Stimulated activated naive B cell treated with anti-CD40 and anti-IgM and Interleukin-4, amounts not matched to agents 10 μg/mL and 1 μg/mL and 100 μg/mL, for 72 hours (primary cell): ENCODE data around the gene SPRYD4.

Experiments used
- ATAC-seq, 2 donors: fragments of 150-1000 bp; cut with Tn5 transposase; replicated peaks; 2 replicates each; pipeline ENCODE4 v1.10.0; 2021; ENCODE audit warnings: moderate library complexity in 1 of 2
- DNase-seq: peaks from one replicate; pipeline ENCODE4 v3.0.0; 2021
- H3K27ac Mint-ChIP-seq: one replicate; pipeline ENCODE4 v1.8.0; 2022; ENCODE audit warnings: mild to moderate bottlenecking, mixed read lengths
- H3K27me3 Mint-ChIP-seq, 2 donors: one replicate each; pipeline ENCODE4 v1.8.0; 2022; ENCODE audit warnings: mixed read lengths in 2 of 2
- H3K36me3 Mint-ChIP-seq, 2 donors: one replicate each; pipeline ENCODE4 v1.8.0; 2022; ENCODE audit warnings: mixed read lengths in 2 of 2, mild to moderate bottlenecking in 1 of 2
- H3K4me1 Mint-ChIP-seq, 2 donors: one replicate each; pipeline ENCODE4 v1.8.0; 2022; ENCODE audit warnings: mixed read lengths in 2 of 2, mild to moderate bottlenecking in 1 of 2
- H3K4me3 Mint-ChIP-seq, 2 donors: one replicate each; pipeline ENCODE4 v1.8.0; 2022; ENCODE audit warnings: mild to moderate bottlenecking in 2 of 2, mixed read lengths in 2 of 2, moderate library complexity in 1 of 2
- H3K9me3 Mint-ChIP-seq, 2 donors: one replicate each; pipeline ENCODE4 v1.8.0; 2022; ENCODE audit warnings: mixed read lengths in 2 of 2, mild to moderate bottlenecking in 1 of 2

Gene SPRYD4

GRCh38 chr12:56457817-56458216 lies 10.6 kb upstream of the SPRYD4 start:
- no peaks in the 10 kb centered on the region for H3K9me3 Mint-ChIP-seq
- no peaks in the 10 kb centered on the region for H3K27me3 Mint-ChIP-seq
- H3K4me1 Mint-ChIP-seq = peaks cover 13 to 22% of the 10 kb centered on the region in 2 donors
- no peak overlapping the region for H3K27ac Mint-ChIP-seq
- ATAC-seq = no peak
- no peak for DNase-seq
- H3K36me3 Mint-ChIP-seq = no peaks in the 10 kb centered on the region
- no peak overlapping the region for H3K4me3 Mint-ChIP-seq

- peaks cover 15 to 28% of the 10 kb centered on the region in 2 donors for H3K4me1 Mint-ChIP-seq
- no peak for DNase-seq
- H3K9me3 Mint-ChIP-seq = no peaks in the 10 kb centered on the region
- no peak for ATAC-seq
- H3K27me3 Mint-ChIP-seq = no peaks in the 10 kb centered on the region
- H3K4me3 Mint-ChIP-seq = no peak overlapping the region
- H3K36me3 Mint-ChIP-seq = no peaks in the 10 kb centered on the region
- H3K27ac Mint-ChIP-seq = peak overlapping the region; percentile 42
Measured at GRCh38 chr12:56461235-56462159, 6.9 kb upstream of the SPRYD4 start.

- ATAC-seq (no peak), DNase-seq (no peak)
- Mint-ChIP-seq H3K36me3 (no peaks in the 10 kb centered on the region), H3K27ac (no peak overlapping the region), H3K4me1 (peaks cover 15 to 28% of the 10 kb centered on the region in 2 donors), H3K27me3 (no peaks in the 10 kb centered on the region), H3K4me3 (no peak overlapping the region), H3K9me3 (no peaks in the 10 kb centered on the region)
Measured at GRCh38 chr12:56462565-56462964, 5.8 kb upstream of the SPRYD4 start.

- H3K27ac Mint-ChIP-seq = peak overlapping the region; percentile 96
- ATAC-seq = no peak
Measured at GRCh38 chr12:56469007-56469930, 891 bp downstream of the SPRYD4 start.

GRCh38 chr12:56474389-56474788 lies 6.0 kb downstream of the SPRYD4 start:
- Mint-ChIP-seq H3K9me3 (no peaks in the 10 kb centered on the region), H3K4me1 (peaks cover 25 to 33% of the 10 kb centered on the region in 2 donors), H3K27ac (peak overlapping the region; percentile 14), H3K4me3 (no peak overlapping the region), H3K27me3 (no peaks in the 10 kb centered on the region), H3K36me3 (peaks cover 22 to 38% of the 10 kb centered on the region in 2 donors)
- ATAC-seq (no peak), DNase-seq (no peak)

More at GRCh38 chr12:56469007-56469930, 891 bp downstream of the SPRYD4 start:
- no peaks in the 10 kb centered on the region for H3K9me3 Mint-ChIP-seq
- H3K4me1 Mint-ChIP-seq = peaks cover 17 to 31% of the 10 kb centered on the region in 2 donors
- peak overlapping the region; percentile 87 to 98 for H3K4me3 Mint-ChIP-seq
- peaks cover 19 to 21% of the 10 kb centered on the region in 2 donors for H3K36me3 Mint-ChIP-seq
- DNase-seq = no peak
- no peaks in the 10 kb centered on the region for H3K27me3 Mint-ChIP-seq

GRCh38 chr12:56476143-56476542 lies 7.8 kb downstream of the SPRYD4 start:
- H3K4me3 Mint-ChIP-seq = no peak overlapping the region
- no peaks in the 10 kb centered on the region for H3K27me3 Mint-ChIP-seq
- H3K4me1 Mint-ChIP-seq = peaks cover 28 to 38% of the 10 kb centered on the region in 2 donors
- H3K27ac Mint-ChIP-seq = peak overlapping the region; percentile 72
- ATAC-seq (no peak), DNase-seq (no peak)
- H3K9me3 Mint-ChIP-seq = no peaks in the 10 kb centered on the region
- H3K36me3 Mint-ChIP-seq = peaks cover 17 to 37% of the 10 kb centered on the region in 2 donors

GRCh38 chr12:56476972-56477432 lies 8.6 kb downstream of the SPRYD4 start:
- Mint-ChIP-seq H3K27me3 (no peaks in the 10 kb centered on the region), H3K9me3 (no peaks in the 10 kb centered on the region), H3K36me3 (peaks cover 14 to 37% of the 10 kb centered on the region in 2 donors), H3K4me3 (no peak overlapping the region), H3K27ac (peak overlapping the region; percentile 27), H3K4me1 (peaks cover 23 to 30% of the 10 kb centered on the region in 2 donors)
- DNase-seq (no peak), ATAC-seq (no peak)

- H3K4me3 Mint-ChIP-seq = no peak overlapping the region
- ATAC-seq = peak in 1 of 2 donors; percentile 64
Measured at GRCh38 chr12:56477521-56478225, 9.3 kb downstream of the SPRYD4 start.

GRCh38 chr12:56479625-56480024 lies 11.2 kb downstream of the SPRYD4 start:
- H3K9me3 Mint-ChIP-seq = no peaks in the 10 kb centered on the region
- DNase-seq (no peak), ATAC-seq (no peak)
- H3K4me3 Mint-ChIP-seq = no peak overlapping the region
- H3K27me3 Mint-ChIP-seq = no peaks in the 10 kb centered on the region
- H3K27ac Mint-ChIP-seq = no peak overlapping the region
- H3K4me1 Mint-ChIP-seq = peaks cover 24 to 26% of the 10 kb centered on the region in 2 donors
- H3K36me3 Mint-ChIP-seq = peaks cover 9 to 29% of the 10 kb centered on the region in 2 donors

More at GRCh38 chr12:56477521-56478225, 9.3 kb downstream of the SPRYD4 start:
- Mint-ChIP-seq H3K9me3 (no peaks in the 10 kb centered on the region), H3K4me1 (peaks cover 27 to 30% of the 10 kb centered on the region in 2 donors), H3K36me3 (peaks cover 14 to 41% of the 10 kb centered on the region in 2 donors), H3K27ac (peak overlapping the region; percentile 27), H3K27me3 (no peaks in the 10 kb centered on the region)
- no peak for DNase-seq

- Mint-ChIP-seq H3K36me3 (peaks cover 6 to 30% of the 10 kb centered on the region in 2 donors), H3K27ac (no peak overlapping the region), H3K9me3 (peaks cover 0 to 2% of the 10 kb centered on the region in 2 donors), H3K4me3 (no peak overlapping the region), H3K27me3 (peaks cover 4 to 7% of the 10 kb centered on the region in 2 donors), H3K4me1 (peaks cover 28 to 33% of the 10 kb centered on the region in 2 donors)
- ATAC-seq (no peak), DNase-seq (no peak)
Measured at GRCh38 chr12:56484566-56484965, 16.2 kb downstream of the SPRYD4 start.

- Mint-ChIP-seq H3K4me3 (no peak overlapping the region), H3K27me3 (peaks cover 12 to 19% of the 10 kb centered on the region in 2 donors), H3K27ac (no peak overlapping the region)
Measured at GRCh38 chr12:56486694-56487093, 18.3 kb downstream of the SPRYD4 start.

GRCh38 chr12:56487448-56488040 lies 19.2 kb downstream of the SPRYD4 start:
- DNase-seq (peak; percentile 15), ATAC-seq (peak; percentile 50 to 51)
- Mint-ChIP-seq H3K27me3 (peaks cover 15 to 19% of the 10 kb centered on the region in 2 donors), H3K4me3 (peak overlapping the region; percentile 85 to 96), H3K36me3 (peaks cover 2 to 19% of the 10 kb centered on the region in 2 donors), H3K9me3 (peaks cover 0 to 2% of the 10 kb centered on the region in 2 donors), H3K4me1 (peaks cover 16 to 25% of the 10 kb centered on the region in 2 donors), H3K27ac (peak overlapping the region; percentile 78)

More at GRCh38 chr12:56486694-56487093, 18.3 kb downstream of the SPRYD4 start:
- Mint-ChIP-seq H3K36me3 (peaks cover 2 to 22% of the 10 kb centered on the region in 2 donors), H3K9me3 (peaks cover 0 to 2% of the 10 kb centered on the region in 2 donors), H3K4me1 (peaks cover 20 to 25% of the 10 kb centered on the region in 2 donors)
- no peak for ATAC-seq
- DNase-seq = no peak
